HG02840 (cell line): ENCODE results near the gene NR4A1.
"Not testable (repeated sequence)": the region's sequence is repeated elsewhere in the genome, so short reads cannot be mapped to it uniquely, and the experiment has no call there.

Source experiments
- ATAC-seq: cut with Tn5 transposase; IDR thresholded peaks from one replicate; pipeline ENCODE4 v1.9.1; 2021; ENCODE audit warnings: mild to moderate bottlenecking, moderate library complexity, moderate number of reproducible peaks; ENCODE audit not compliant: unreplicated experiment, low FRiP score

The NR4A1 gene

DNA sequence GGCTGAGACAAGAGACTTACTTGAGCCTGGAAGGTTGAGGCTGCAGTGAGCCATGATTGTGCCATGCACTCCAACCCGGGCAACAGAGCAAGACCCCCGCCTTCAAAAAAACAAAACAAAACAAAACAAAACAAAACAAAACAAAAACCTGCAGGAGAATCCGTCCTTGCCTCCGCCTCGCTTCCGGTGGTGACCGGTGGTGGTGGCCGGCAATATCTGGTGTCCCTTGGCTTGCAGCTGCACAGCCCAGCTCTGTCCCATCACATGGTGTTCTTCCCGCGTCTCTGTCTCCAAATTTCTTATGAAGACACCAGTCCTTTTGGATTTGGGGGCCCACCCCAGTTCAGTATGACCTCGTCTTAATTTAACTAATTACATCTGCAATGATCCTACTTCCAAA lies 38.2 kb downstream of the NR4A1 start:
- no peak for ATAC-seq

GRCh38 chr12:52090291-52090690 lies 39.0 kb downstream of the NR4A1 start:
- no peak for ATAC-seq

- no peak for ATAC-seq
Measured at GRCh38 chr12:52091061-52091460, 39.8 kb downstream of the NR4A1 start.

- no peak for ATAC-seq
Measured at GRCh38 chr12:52091869-52092268, 40.6 kb downstream of the NR4A1 start.

GRCh38 chr12:52093346-52093745 lies 42.1 kb downstream of the NR4A1 start:
- ATAC-seq, result no peak

DNA sequence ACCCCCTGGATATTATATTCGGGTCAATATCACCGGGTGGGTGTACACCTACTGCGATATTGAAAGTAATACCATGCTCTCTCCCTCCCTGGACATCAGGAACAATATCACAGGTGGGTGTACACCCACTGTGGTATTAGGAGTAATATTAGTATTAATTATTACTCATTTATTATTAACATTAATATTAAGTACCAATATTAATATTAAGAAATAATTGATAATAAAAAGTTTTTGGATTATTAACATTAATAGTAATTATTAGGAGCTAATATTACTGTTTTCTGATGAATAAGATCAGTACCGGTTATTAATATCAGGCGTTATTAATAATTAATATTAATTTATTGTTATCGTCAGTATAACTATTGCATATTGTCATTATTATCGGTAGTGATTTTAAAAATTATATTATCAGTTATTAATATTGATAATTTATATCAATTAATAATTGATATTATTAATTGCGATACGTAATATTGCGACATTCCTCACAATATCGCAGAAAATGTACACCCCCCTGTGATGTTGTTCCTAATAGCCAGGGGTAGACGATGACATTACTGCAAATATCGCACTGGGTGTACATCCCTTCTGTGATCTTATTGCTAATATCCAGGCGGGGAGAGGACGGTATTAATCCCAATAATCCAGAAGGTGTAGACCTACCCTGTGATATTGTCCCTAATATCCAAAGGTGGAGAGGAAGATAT lies 45.2 kb downstream of the NR4A1 start:
- ATAC-seq, result no peak

DNA sequence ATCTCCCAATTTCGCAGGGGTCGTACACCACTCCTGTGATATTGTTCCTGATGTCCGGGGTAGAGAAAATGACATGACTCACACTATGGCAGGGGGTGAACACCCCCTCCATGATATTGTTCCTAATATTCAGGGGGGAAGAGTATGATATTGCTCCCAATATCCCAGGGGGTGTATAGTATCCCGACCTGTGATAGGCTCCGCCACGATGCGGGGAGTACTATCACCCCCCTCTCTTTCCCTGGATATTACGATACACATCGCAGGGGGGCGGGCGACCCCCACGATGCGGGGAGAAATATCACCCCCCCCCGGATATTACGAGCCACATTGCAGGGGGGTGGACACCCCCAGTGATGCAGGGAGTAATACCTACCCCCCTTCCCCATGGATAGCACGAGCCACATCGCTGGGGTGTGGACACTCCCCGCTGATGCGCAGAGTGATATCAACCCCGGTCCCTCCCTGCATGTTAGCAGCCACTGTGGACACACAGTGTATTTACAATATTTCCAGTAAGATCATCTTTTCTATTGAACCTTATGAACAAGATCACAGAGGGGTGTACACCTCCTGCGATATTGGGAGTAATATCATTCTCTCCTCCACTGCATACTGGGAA lies 45.9 kb downstream of the NR4A1 start:
- no peak for ATAC-seq

DNA sequence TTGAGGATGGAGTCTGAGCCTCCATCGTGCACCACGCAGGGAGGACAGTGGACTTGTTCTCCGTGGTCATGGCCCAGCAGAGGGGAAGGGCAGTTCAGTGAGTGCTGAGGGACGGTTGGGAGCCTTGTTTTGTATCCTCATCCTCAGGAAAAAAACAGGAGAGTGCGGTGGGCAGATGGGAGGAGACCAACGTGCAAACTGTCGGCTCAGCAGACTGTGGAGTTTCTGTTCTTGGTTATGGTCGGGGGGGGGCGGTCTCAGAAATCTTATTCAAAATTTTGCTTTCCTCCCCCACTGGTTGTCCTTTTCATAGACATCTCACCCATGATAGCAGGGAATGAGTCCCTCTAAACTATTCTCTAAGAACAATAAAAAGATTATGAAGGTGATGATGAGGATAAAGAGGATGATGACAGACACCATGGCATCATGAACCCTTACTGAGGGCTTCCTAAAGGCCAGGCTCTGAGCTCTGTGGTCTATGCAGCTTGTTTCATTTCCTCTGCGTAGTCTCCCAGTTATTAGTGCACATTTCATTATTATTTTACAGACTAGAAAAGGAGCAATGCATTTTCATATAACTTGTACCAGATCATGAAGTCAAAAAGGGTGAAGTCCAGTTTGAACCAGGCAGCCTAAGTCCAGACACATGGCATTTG lies 53.3 kb downstream of the NR4A1 start:
- ATAC-seq, result not testable (repeated sequence)
